MM.1S (cell line): ENCODE measurements around the gene ERV3-1.
"Not testable (repeated sequence)": the region's sequence is repeated elsewhere in the genome, so short reads cannot be mapped to it uniquely, and the experiment has no call there.

Experiments
- DNase-seq: peaks from one replicate; pipeline ENCODE4 v3.0.0-alpha.2; 2015
- H2AFZ ChIP-seq: fragments of 300-600 bp; sonication (generic); 2 replicates; pipeline ENCODE4 v1.6.0; 2016; ENCODE audit warnings: antibody characterized with exemption, low read length
- H3F3A ChIP-seq: fragments of 300-600 bp; sonication (generic); 2 replicates; pipeline ENCODE4 v1.6.1; 2016; ENCODE audit warnings: mild to moderate bottlenecking, antibody characterized with exemption, low read length, moderate library complexity, mixed read lengths; ENCODE audit not compliant: insufficient read depth
- H3K27ac ChIP-seq: fragments of 300-600 bp; sonication (generic); 2 replicates; pipeline ENCODE4 v1.5.1; 2016; ENCODE audit warnings: mild to moderate bottlenecking, low read length
- H3K27me3 ChIP-seq: fragments of 300-600 bp; sonication (generic); replicated peaks from 2 replicates; pipeline ENCODE4 v1.6.0; 2016; ENCODE audit warnings: low read length; ENCODE audit not compliant: insufficient read depth
- H3K36me3 ChIP-seq: fragments of 300-600 bp; sonication (generic); replicated peaks from 2 replicates; pipeline ENCODE4 v1.6.1; 2016; ENCODE audit warnings: mild to moderate bottlenecking, low read length, mixed read lengths; ENCODE audit not compliant: insufficient read depth
- H3K4me1 ChIP-seq: fragments of 300-600 bp; sonication (generic); 2 replicates; pipeline ENCODE4 v1.6.1; 2016; ENCODE audit warnings: low read length, mixed read lengths
- H3K4me2 ChIP-seq: fragments of 300-600 bp; sonication (generic); 2 replicates; pipeline ENCODE4 v1.6.0; 2016; ENCODE audit warnings: low read depth, low read length
- H3K4me3 ChIP-seq: fragments of 300-600 bp; sonication (generic); 2 replicates; pipeline ENCODE4 v1.5.1; 2016; ENCODE audit warnings: low read length, mixed read lengths
- H3K79me2 ChIP-seq: fragments of 300-600 bp; sonication (generic); 2 replicates; pipeline ENCODE4 v1.6.1; 2016; ENCODE audit warnings: mixed run types, low read length, mixed read lengths
- H3K9ac ChIP-seq: fragments of 300-600 bp; sonication (generic); 2 replicates; pipeline ENCODE4 v1.6.1; 2016; ENCODE audit warnings: low read length, mixed read lengths
- H3K9me2 ChIP-seq: fragments of 300-600 bp; sonication (generic); replicated peaks from 2 replicates; pipeline ENCODE4 v1.6.1; 2016; ENCODE audit warnings: mild to moderate bottlenecking, low read length, mixed read lengths; ENCODE audit not compliant: insufficient read depth
- H3K9me3 ChIP-seq: fragments of 300-600 bp; sonication (generic); replicated peaks from 2 replicates; pipeline ENCODE4 v1.6.1; 2016; ENCODE audit warnings: mild to moderate bottlenecking, low read length, mixed read lengths; ENCODE audit not compliant: insufficient read depth
- H4K20me1 ChIP-seq: fragments of 300-600 bp; sonication (generic); 2 replicates; pipeline ENCODE4 v1.6.1; 2016; ENCODE audit warnings: mild to moderate bottlenecking, low read length, moderate library complexity, mixed read lengths; ENCODE audit not compliant: insufficient read depth
- CTCF ChIP-seq: fragments of 300-600 bp; sonication (generic); IDR thresholded peaks from 2 replicates; pipeline ENCODE4 v1.5.1; 2016; ENCODE audit warnings: antibody characterized with exemption, low read length, mixed read lengths
- EZH2 ChIP-seq: fragments of 300-600 bp; sonication (generic); optimal IDR thresholded peaks from 2 replicates; pipeline ENCODE3; 2017; ENCODE audit warnings: low read depth, mild to moderate bottlenecking, antibody characterized with exemption, low read length, mixed read lengths
- EZH2phosphoT487 ChIP-seq: fragments of 300-600 bp; sonication (generic); IDR thresholded peaks from 2 replicates; pipeline ENCODE4 v1.6.1; 2018; ENCODE audit warnings: antibody characterized with exemption, low read length

Gene ERV3-1

GRCh38 chr7:64951250-64951848 lies 55.1 kb downstream of the ERV3-1 start:
- TF ChIP-seq CTCF (peak; percentile 75), EZH2 (no peak)
- Histone ChIP-seq H3K36me3 (no peaks in the 10 kb centered on the region), H3K9me2 (no peaks in the 10 kb centered on the region), H3K9me3 (no peaks in the 10 kb centered on the region), H2AFZ (no peak overlapping the region), H3K9ac (no peak overlapping the region), H3K27me3 (no peaks in the 10 kb centered on the region), H3K4me3 (no peak overlapping the region), H3F3A (no peaks in the 10 kb centered on the region), H3K4me2 (no peak overlapping the region), H3K79me2 (no peaks in the 10 kb centered on the region), H3K4me1 (no peaks in the 10 kb centered on the region), H3K27ac (no peak overlapping the region), H4K20me1 (no peaks in the 10 kb centered on the region)
- peak; percentile 54 for DNase-seq

GRCh38 chr7:64950673-64951072 lies 55.8 kb downstream of the ERV3-1 start:
- H3K9me2 ChIP-seq, H2AFZ ChIP-seq, H4K20me1 ChIP-seq, H3K4me3 ChIP-seq, H3K27me3 ChIP-seq, H3K79me2 ChIP-seq, H3K27ac ChIP-seq, H3K4me1 ChIP-seq, H3F3A ChIP-seq, H3K9me3 ChIP-seq, H3K4me2 ChIP-seq, DNase-seq, H3K36me3 ChIP-seq, H3K9ac ChIP-seq: not testable (repeated sequence)

- not testable (repeated sequence) for H3K4me2 ChIP-seq, H3K36me3 ChIP-seq, H3K4me1 ChIP-seq, H3F3A ChIP-seq, H2AFZ ChIP-seq, H3K9ac ChIP-seq, DNase-seq, H4K20me1 ChIP-seq, H3K9me2 ChIP-seq, H3K27me3 ChIP-seq, H3K4me3 ChIP-seq, H3K9me3 ChIP-seq, H3K27ac ChIP-seq, H3K79me2 ChIP-seq
These were observed 57.7 kb downstream of the ERV3-1 start for GRCh38 chr7:64948774-64949173.

DNA sequence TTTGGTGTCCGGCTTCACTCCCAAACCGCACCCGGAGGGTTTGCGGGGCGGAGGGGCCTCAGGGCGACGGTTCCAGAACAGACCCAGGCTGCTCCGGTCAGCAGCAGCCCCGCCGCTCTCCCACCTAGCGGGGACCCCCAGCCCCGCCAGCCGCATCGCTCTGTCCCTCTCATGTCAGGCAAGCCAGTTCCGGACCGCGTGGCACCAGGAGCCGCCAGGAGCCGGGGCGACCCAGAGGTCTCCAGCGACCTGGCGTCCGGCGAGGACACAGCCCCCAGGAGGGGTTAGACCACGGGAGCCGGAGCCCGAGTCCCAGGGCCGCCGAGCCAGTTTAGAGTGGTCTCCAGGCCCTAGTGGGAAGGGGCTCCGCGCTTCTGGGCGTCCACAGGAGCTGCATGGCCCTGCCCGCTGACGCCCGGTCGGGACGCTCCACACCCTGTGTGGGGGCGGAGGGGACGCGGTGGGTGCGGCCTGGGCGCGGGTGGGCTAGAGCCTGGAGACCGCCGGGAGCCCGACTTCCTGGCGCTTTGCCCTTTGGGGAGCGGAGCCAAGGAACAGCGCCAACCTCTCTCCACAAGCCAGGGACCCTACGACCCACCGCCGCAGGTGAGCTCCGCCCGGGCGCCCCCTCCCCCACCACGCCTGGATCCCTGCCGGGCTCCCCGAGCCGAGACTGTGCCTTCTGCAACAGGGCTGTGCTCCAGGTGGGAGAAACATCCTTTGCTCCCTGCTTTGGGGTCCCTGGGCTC lies 59.1 kb downstream of the ERV3-1 start:
- no peaks in the 10 kb centered on the region for H3K79me2 ChIP-seq
- no peak overlapping the region for H2AFZ ChIP-seq
- H3K9ac ChIP-seq = no peak overlapping the region
- H3K4me3 ChIP-seq = no peak overlapping the region
- H3K27ac ChIP-seq = no peak overlapping the region
- H4K20me1 ChIP-seq = no peaks in the 10 kb centered on the region
- no peaks in the 10 kb centered on the region for H3F3A ChIP-seq
- H3K4me1 ChIP-seq = no peaks in the 10 kb centered on the region
- no peaks in the 10 kb centered on the region for H3K9me2 ChIP-seq
- H3K4me2 ChIP-seq = no peak overlapping the region
- no peaks in the 10 kb centered on the region for H3K9me3 ChIP-seq
- DNase-seq = no peak
- H3K36me3 ChIP-seq = no peaks in the 10 kb centered on the region
- no peaks in the 10 kb centered on the region for H3K27me3 ChIP-seq
- TF ChIP-seq CTCF (no peak), EZH2 (no peak), EZH2phosphoT487 (no peak)
